GM19438 (cell line): ENCODE measurements around the gene LY9.
"Not testable (repeated sequence)": the region's sequence is repeated elsewhere in the genome, so short reads cannot be mapped to it uniquely, and the experiment has no call there.

Experiments used
- ATAC-seq: cut with Tn5 transposase; IDR thresholded peaks from one replicate; pipeline ENCODE4 v1.9.1; 2021; ENCODE audit warnings: low read depth; ENCODE audit not compliant: unreplicated experiment

Gene LY9

GRCh38 chr1:160862203-160863060 lies 66.5 kb downstream of the LY9 start, which contains the start of gene CD244:
CD244 (minus strand) TSS chr1:160862887; CDS start chr1:160862677, 210 bp downstream.
- peak; percentile 64 for ATAC-seq

DNA sequence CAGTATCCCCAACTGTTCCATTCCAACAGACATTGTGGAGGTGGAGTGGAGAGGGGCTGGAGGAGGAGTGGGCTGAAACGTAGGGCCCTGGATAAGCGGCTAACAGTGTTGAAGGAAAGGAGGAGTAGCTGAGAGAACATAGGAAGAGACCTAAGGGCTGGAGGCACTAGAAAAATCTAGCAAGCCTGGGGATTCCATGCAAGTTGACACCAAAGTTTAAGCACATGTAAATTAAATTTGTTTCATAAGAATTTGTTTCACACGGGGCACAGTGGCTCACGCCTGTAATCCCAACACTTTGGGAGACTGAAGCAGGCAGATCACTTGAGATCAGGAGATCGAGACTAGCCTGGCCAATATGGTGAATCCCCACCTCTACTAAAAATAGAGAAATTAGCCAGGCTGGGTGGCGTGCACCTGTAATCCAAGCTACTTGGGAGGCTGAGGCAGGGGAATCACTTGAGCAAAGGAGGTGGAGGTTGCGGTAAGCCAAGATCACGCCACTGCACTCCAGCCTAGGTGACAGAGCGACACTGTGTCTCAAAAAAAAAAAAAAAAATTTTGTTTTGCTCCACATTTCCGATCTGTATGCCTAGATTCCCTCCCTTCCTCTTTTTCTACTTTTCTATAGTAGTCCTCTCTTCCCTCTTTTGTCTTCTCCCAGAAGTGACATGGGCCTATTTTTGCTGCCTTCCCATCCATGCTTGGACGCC lies 67.2 kb downstream of the LY9 start:
- ATAC-seq: no peak

- no peak for ATAC-seq
Measured at GRCh38 chr1:160863774-160864131, 67.8 kb downstream of the LY9 start.

DNA sequence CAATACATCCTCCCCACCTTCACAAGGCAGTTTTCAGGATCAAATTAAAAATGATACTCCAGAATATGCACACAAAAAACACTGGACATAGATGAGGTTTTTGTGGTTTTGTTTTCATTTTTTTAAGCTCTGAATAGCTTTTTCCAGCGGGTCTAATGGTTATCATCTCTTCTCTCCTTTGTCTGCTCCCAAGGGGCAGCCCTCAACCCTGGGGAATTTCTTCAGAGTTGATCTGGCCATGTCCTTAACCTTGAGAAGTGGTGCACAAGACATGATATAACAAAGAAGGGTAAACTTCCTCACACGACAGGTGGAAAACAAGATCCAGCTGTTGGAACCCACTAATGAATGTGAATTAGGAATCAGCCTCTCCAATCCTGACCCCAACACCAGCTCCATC lies 68.2 kb downstream of the LY9 start:
- no peak for ATAC-seq

DNA sequence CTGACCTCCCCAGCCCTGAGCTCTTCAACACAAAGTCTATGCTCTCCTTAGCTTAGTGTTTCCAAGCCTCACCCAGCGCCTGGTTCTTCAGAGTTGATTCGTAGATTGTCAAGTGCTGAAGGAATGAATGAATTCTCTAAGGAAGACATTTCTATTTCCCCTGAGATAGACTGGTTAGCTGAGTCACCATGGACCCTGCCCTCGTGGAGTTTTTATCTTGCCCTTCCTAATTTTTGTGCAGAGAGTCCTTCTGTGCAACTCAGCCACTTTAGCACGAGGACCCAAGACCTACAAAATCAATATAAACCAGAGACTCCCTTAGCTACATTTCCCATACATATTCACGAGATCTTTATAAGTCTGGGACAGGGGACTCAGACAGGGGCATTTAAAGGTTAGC lies 69.4 kb downstream of the LY9 start:
- no peak for ATAC-seq

DNA sequence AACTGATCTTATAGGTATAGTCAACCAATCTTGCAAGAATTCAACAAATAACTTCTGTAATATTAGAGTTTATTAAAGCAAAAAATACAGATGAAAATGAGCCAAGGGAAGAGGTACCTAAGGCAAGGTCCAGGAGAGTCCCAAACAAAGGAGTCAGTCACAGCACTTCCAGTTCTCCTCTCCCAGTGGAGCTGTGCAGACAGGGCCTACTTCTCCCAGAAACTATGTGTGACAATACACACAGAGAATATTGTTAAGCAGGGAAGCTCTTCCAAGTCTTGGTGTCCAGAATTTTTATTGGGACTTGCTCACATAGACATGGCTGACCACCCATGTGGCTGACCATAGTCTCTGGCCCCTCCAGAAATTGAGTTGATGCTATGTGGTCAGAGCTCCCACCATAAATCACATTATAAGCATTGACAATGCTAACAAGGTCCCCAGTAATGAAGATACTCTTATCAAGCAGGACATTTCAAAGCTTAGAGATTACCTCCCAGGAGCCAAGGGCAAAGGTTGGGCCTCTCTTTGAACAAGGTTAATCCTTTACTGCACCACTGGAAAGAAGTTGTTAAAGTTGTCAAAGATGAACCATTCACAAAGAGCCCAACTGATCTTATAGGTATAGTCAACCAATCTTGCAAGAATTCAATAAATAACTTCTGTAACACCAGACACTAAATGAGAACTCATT lies 70.2 kb downstream of the LY9 start:
- ATAC-seq: no peak

- no peak for ATAC-seq
Measured at GRCh38 chr1:160866695-160867260, 70.8 kb downstream of the LY9 start.

GRCh38 chr1:160867651-160868050 lies 71.7 kb downstream of the LY9 start:
- not testable (repeated sequence) for ATAC-seq

DNA sequence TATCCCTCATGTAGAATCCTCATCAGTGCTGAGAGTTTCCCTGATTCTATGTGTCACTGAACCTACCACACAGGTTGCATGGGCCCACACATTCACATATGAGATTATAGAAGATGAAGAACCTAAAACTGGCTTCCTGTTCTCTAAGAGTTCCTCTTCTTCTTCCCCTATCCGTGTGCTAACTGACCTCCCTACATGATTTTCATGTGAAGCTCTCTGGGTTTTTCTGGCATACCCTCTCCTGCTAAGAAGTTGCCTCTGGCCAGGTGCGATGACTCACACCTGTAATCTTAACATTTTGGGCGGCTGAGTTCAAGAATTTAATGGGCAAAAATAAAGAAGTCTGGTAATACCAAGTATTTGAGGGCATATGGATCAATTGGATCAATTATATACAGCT lies 72.2 kb downstream of the LY9 start:
- ATAC-seq: no peak

DNA sequence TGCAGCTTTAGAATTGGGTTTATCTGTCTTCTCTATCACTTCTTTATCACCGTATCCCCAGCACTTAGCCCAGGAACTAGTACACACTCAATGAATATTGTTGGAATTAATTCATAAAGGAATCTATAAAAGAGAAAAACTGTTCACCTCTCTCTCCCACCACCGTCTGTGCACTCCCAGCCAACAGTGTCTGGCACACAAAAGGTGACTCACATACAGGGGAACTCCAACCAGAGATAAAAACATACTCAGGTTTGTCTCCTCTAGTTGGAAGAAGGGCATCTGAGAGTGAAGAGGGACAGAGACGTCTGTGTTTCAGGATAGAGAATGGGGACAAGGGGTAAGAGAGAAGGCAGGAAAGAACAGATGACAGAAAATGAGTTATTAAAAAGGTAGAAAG lies 79.0 kb downstream of the LY9 start:
- no peak for ATAC-seq

DNA sequence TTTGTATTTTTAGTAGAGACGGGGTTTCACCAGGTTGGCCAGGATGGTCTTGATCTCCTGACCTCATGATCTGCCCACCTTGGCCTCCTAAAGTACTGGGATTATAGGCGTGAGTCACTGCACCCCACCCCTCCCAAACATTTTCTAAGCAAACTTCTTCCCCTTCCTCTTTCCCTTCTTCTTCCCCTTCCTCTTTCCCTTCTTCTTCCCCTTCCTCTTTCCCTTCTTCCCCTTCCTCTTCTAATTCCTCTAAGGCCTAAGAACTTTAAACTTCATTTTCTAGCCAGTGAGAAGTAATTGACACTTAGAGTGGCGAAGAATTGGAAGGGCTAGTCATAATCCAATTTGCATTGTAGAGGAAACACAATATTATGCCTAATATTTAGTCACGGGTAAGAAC lies 79.6 kb downstream of the LY9 start:
- ATAC-seq: not testable (repeated sequence)

GRCh38 chr1:160876311-160876710 lies 80.3 kb downstream of the LY9 start:
- no peak for ATAC-seq

DNA sequence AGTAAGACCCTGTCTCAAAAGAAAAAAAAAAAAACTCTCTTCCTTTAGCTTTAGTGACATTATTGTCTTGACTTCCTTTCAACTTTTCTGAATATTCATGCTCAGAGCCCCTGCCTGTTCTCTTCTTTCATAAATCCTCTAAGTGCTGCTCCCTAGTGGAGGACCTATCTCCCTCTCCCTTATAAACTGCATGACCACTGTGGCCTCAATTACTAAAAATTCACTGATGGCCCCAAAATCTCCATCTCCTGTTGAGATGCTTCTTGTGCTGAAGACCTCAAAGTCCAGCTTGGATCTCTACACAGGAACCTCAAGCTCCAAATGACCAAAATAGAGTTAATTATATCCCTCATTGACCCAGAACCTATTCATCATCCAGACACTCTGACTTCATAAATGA lies 81.2 kb downstream of the LY9 start:
- ATAC-seq: no peak
